GM12892 (cell line): ENCODE data around the gene MCUR1.

Source experiments
- POLR2A ChIP-seq: IDR thresholded peaks from 2 replicates; pipeline ENCODE4 v1.6.1; 2011; ENCODE audit warnings: low read depth, low read length, control low read depth
- POLR2AphosphoS5 ChIP-seq: IDR thresholded peaks from 2 replicates; pipeline ENCODE4 v1.6.1; 2011; ENCODE audit warnings: low read depth, low read length, control low read depth
- TAF1 ChIP-seq: IDR thresholded peaks from 2 replicates; pipeline ENCODE4 v1.6.1; 2011; ENCODE audit warnings: low read depth, mild to moderate bottlenecking, control low read depth, low read length, borderline replicate concordance

- no peak for TF ChIP-seq POLR2AphosphoS5
- TF ChIP-seq POLR2A: no peak
- TF ChIP-seq TAF1: no peak
These were observed 27.2 kb downstream of the MCUR1 start for GRCh38 chr6:13787137-13787536.
